Gastroesophageal sphincter (tissue), 4 donors: ENCODE data around the gene HOXA11. TPM values are rescaled to one million over a fixed set of nuclear protein-coding genes. Genes with fewer than 3 reads are reported as not detected.
A peak's percentile ranks its signal among the peaks of the same experiment; 100 is the strongest.

Experiments
- ATAC-seq: fragments of 150-250 bp; one replicate; pipeline ENCODE4 v1.9.1; 2016; ENCODE audit warnings: mild to moderate bottlenecking, moderate library complexity
- H3K27ac ChIP-seq, 4 donors: fragments of 200-600 bp; sonication (generic) in 3 of 4; 1 replicate in 3 of 4; 2 replicates in 1 of 4; pipeline ENCODE4 v1.5.1; 2016 to 2019
- H3K27me3 ChIP-seq: fragments of 200-600 bp; sonication (generic); one replicate; pipeline ENCODE4 v1.5.1; 2019
- H3K36me3 ChIP-seq, 2 donors: fragments of 200-600 bp; sonication (generic); one replicate each; pipeline ENCODE4 v1.5.1; 2019; ENCODE audit warnings: control low read depth in 1 of 2
- H3K4me1 ChIP-seq, 3 donors: fragments of 200-600 bp; sonication (generic); 1 replicate in 2 of 3; 2 replicates in 1 of 3; pipeline ENCODE4 v1.5.1; 2016 to 2019; ENCODE audit warnings: control low read depth in 2 of 3
- H3K4me3 ChIP-seq, 2 donors: fragments of 200-600 bp; sonication (generic); one replicate each; pipeline ENCODE4 v1.5.1; 2019; ENCODE audit warnings: mild to moderate bottlenecking in 1 of 2, moderate library complexity in 1 of 2
- H3K9me3 ChIP-seq, 3 donors: fragments of 200-600 bp; sonication (generic); one replicate each; pipeline ENCODE4 v1.5.1; 2017 to 2019; ENCODE audit warnings: control low read depth in 2 of 3
- CTCF ChIP-seq, 4 experiments: fragments of 200-600 bp in 2 of 4; fragments of 450-650 bp in 2 of 4; sonication (generic) in 1 of 4; IDR thresholded peaks; one replicate each; pipeline ENCODE4 v1.5.1; 2017 to 2019; ENCODE audit warnings: antibody characterized with exemption in 4 of 4, mild to moderate bottlenecking in 2 of 4, moderate library complexity in 2 of 4
- EP300 ChIP-seq: sonication (generic); formaldehyde crosslinking; IDR thresholded peaks from one replicate; pipeline ENCODE4 v1.6.1; 2017; ENCODE audit warnings: antibody characterized with exemption, mild to moderate bottlenecking
- POLR2A ChIP-seq, 2 donors: fragments of 450-650 bp; IDR thresholded peaks; one replicate each; pipeline ENCODE4 v1.6.1; 2017; ENCODE audit warnings: antibody characterized with exemption in 2 of 2, mild to moderate bottlenecking in 2 of 2, moderate library complexity in 1 of 2
- POLR2AphosphoS5 ChIP-seq: sonication (generic); formaldehyde crosslinking; IDR thresholded peaks from one replicate; pipeline ENCODE4 v1.6.1; 2017; ENCODE audit warnings: antibody characterized with exemption
- WGBS, 2 donors: methylation state at CpG; one replicate each; pipeline ENCODE4 v1.1.5; 2018; ENCODE audit warnings: low coverage in 1 of 2; 5-methylcytosine and 5-hydroxymethylcytosine counted together
- total RNA-seq, 4 donors: library from RNA; depleted of rRNA; stranded (reverse); fragments of >200 nt; gene quantifications; one replicate each; pipeline ENCODE4 v1.1.0, GENCODE V29; 2016

Gene HOXA11
- total RNA-seq, 4 donors from 2014 or later = 0.12 TPM; not detected in 3

- Histone ChIP-seq H3K27ac (no peak overlapping the region), H3K36me3 (no peaks in the 10 kb centered on the region), H3K9me3 (peaks cover 0 to 3% (median 0%) of the 10 kb centered on the region in 3 donors), H3K4me1 (peaks cover 0 to 53% (median 23%) of the 10 kb centered on the region in 3 donors), H3K27me3 (peaks cover 100% of the 10 kb centered on the region), H3K4me3 (no peak overlapping the region)
- TF ChIP-seq CTCF (IDR thresholded peaks at IDR 0.05) = no peak
- TF ChIP-seq POLR2AphosphoS5 = no peak
- no peak for TF ChIP-seq POLR2A (IDR thresholded peaks at IDR 0.05)
- no peak for TF ChIP-seq EP300
- ATAC-seq = no peak
- 60% methylated on average over 2 of the region's 25 CpGs; no CpG with 5 or more reads in 1 of the 2 donors for WGBS, 2 donors
Observed at GRCh38 chr7:27168265-27168947, 16.6 kb downstream of the HOXA11 start.

GRCh38 chr7:27167916-27168264 is 17.1 kb downstream of the HOXA11 start:
- 41 to 64% methylated on average over 3 to 4 of the region's 4 CpGs for WGBS, 2 donors
- peaks cover 100% of the 10 kb centered on the region for H3K27me3 ChIP-seq
- H3K36me3 ChIP-seq = no peaks in the 10 kb centered on the region

GRCh38 chr7:27166531-27167505 is 18.2 kb downstream of the HOXA11 start:
- H3K9me3 ChIP-seq = peaks cover 0 to 3% (median 0%) of the 10 kb centered on the region in 3 donors
- H3K27me3 ChIP-seq = peaks cover 100% of the 10 kb centered on the region
- TF ChIP-seq POLR2A (IDR thresholded peaks at IDR 0.05) = no peak
- no peak for TF ChIP-seq POLR2AphosphoS5
- TF ChIP-seq EP300 = no peak
- TF ChIP-seq CTCF (IDR thresholded peaks at IDR 0.05) = no peak
- 11 to 20% methylated on average over 12 to 19 of the region's 50 CpGs for WGBS, 2 donors
- no peaks in the 10 kb centered on the region for H3K36me3 ChIP-seq
- H3K27ac ChIP-seq = no peak overlapping the region
- no peak for ATAC-seq
- peaks cover 0 to 40% (median 16%) of the 10 kb centered on the region in 3 donors for H3K4me1 ChIP-seq
- peak overlapping the region in 1 of 2 donors; percentile 36 for H3K4me3 ChIP-seq

More at GRCh38 chr7:27167916-27168264, 17.1 kb downstream of the HOXA11 start:
- TF ChIP-seq POLR2A (IDR thresholded peaks at IDR 0.05) = no peak
- TF ChIP-seq CTCF (IDR thresholded peaks at IDR 0.05) = no peak
- TF ChIP-seq EP300 = no peak
- TF ChIP-seq POLR2AphosphoS5 = no peak
- ATAC-seq = no peak
- no peak overlapping the region for H3K4me3 ChIP-seq
- H3K4me1 ChIP-seq = peaks cover 0 to 47% (median 18%) of the 10 kb centered on the region in 3 donors
- peaks cover 0 to 3% (median 0%) of the 10 kb centered on the region in 3 donors for H3K9me3 ChIP-seq
- no peak overlapping the region for H3K27ac ChIP-seq

- Histone ChIP-seq H3K4me3 (peak overlapping the region in 1 of 2 donors; percentile 36), H3K4me1 (peaks cover 0 to 46% (median 20%) of the 10 kb centered on the region in 3 donors), H3K36me3 (no peaks in the 10 kb centered on the region), H3K27ac (no peak overlapping the region), H3K9me3 (peaks cover 0 to 3% (median 0%) of the 10 kb centered on the region in 3 donors), H3K27me3 (peaks cover 100% of the 10 kb centered on the region)
- WGBS, 2 donors = 13 to 16% methylated on average over 7 to 13 of the region's 46 CpGs
- no peak for ATAC-seq
- TF ChIP-seq POLR2A (IDR thresholded peaks at IDR 0.05) = no peak
- no peak for TF ChIP-seq POLR2AphosphoS5
- TF ChIP-seq EP300 = no peak
- no peak for TF ChIP-seq CTCF (IDR thresholded peaks at IDR 0.05)
Observed at GRCh38 chr7:27165996-27166530, 19.0 kb downstream of the HOXA11 start.
